Activated CD4-positive, alpha-beta T cell treated with anti-CD3 and anti-CD28 coated beads for 36 hours (primary cell): ENCODE results near the gene ARHGEF2. TPM values are rescaled to one million over a fixed set of nuclear protein-coding genes. Genes with fewer than 3 reads are reported as not detected.

Experiments used
- ATAC-seq: fragments of 200-7000 bp; cut with Tn5 transposase; one replicate; pipeline ENCODE4 v1.10.0; 2021; ENCODE audit warnings: mild to moderate bottlenecking, moderate library complexity
- CTCF ChIA-PET: fragments of 350-600 bp; sonication (Branson Sonifier 250); formaldehyde crosslinking; loops from one replicate; lab custom pipeline; 2021; ENCODE audit warnings: antibody characterized with exemption; lab: Charles Lee
- POLR2A ChIA-PET: fragments of 350-600 bp; sonication (Branson Sonifier 250); formaldehyde crosslinking; loops from one replicate; lab custom pipeline; 2021; ENCODE audit warnings: antibody characterized with exemption, inconsistent platforms; lab: Charles Lee
- DNase-seq: peaks from one replicate; pipeline ENCODE4 v3.0.0-alpha.2; 2020
- H3K27ac Mint-ChIP-seq: one replicate; pipeline ENCODE4 v1.8.0; 2021; ENCODE audit warnings: mixed read lengths
- H3K27me3 Mint-ChIP-seq: one replicate; pipeline ENCODE4 v1.8.0; 2021; ENCODE audit warnings: mixed read lengths
- H3K36me3 Mint-ChIP-seq: one replicate; pipeline ENCODE4 v1.8.0; 2021; ENCODE audit warnings: low read depth, mixed read lengths
- H3K4me1 Mint-ChIP-seq: one replicate; pipeline ENCODE4 v1.8.0; 2021; ENCODE audit warnings: mixed read lengths
- H3K4me3 Mint-ChIP-seq: one replicate; pipeline ENCODE4 v1.8.0; 2021; ENCODE audit warnings: mild to moderate bottlenecking, moderate library complexity, mixed read lengths
- H3K9me3 Mint-ChIP-seq: one replicate; pipeline ENCODE4 v1.8.0; 2021; ENCODE audit warnings: low read depth, mixed read lengths
- intact Hi-C, 2 experiments: fragments of 100-400 bp; cut with DNase I in 1 of 2; cut with micrococcal nuclease in 1 of 2; formaldehyde crosslinking; loops; one replicate each; pipeline versions ENCODE4 v1.14.2 to v1.15.1; 2022 to 2024; cut with DNase I, micrococcal nuclease
- total RNA-seq, 2 experiments: library from RNA; stranded (reverse); gene quantifications; one replicate each; pipeline ENCODE4 v1.2.3, GENCODE V29; 2021

ARHGEF2 gene
- total RNA-seq, 2 experiments from 2014 or later, result 135 to 216 TPM

GRCh38 chr1:156012051-156012817 is 33.9 kb upstream of the ARHGEF2 start:
- intact Hi-C loops, result no loop called here
- CTCF ChIA-PET, result interaction anchor here (0.9 kb wide), 1 partner anchor 32 kb away, joined by 3 read pairs; no protein-coding TSS in a partner anchor

DNA sequence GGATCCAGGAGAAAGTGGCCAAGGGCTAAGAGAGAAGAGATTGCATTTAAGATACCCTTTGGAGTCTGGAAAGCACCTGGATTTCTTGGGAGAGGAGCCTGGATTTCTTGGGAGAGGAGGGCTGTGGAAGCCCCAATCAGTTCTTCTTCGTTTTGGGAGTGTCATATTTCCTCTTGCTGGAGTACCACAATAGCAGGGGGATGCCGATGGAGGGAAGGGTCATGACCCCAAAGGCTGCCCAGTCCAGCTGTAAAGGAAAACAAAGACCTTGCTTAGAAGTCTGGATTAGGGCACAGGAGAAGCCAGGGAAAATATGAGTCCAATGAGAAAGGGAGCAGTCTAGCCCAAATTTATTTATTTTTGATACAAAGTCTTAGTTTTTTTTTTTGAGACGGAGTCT is 31.1 kb upstream of the ARHGEF2 start:
- Mint-ChIP-seq H3K36me3 (peaks cover 46% of the 10 kb centered on the region), H3K27ac (no peak overlapping the region), H3K4me1 (peaks cover 15% of the 10 kb centered on the region), H3K9me3 (no peaks in the 10 kb centered on the region), H3K4me3 (no peak overlapping the region), H3K27me3 (no peaks in the 10 kb centered on the region)
- POLR2A ChIA-PET, result no interaction called here
- intact Hi-C loops, result no loop called here
- DNase-seq (no peak), ATAC-seq (no peak)
- CTCF ChIA-PET, result no interaction called here

More at GRCh38 chr1:156012051-156012817, 33.9 kb upstream of the ARHGEF2 start:
- no peak overlapping the region for H3K4me3 Mint-ChIP-seq
- H3K27me3 Mint-ChIP-seq, result no peaks in the 10 kb centered on the region
- no peak for DNase-seq
- H3K4me1 Mint-ChIP-seq, result peaks cover 2% of the 10 kb centered on the region
- no peaks in the 10 kb centered on the region for H3K9me3 Mint-ChIP-seq
- no peak for ATAC-seq
- peaks cover 54% of the 10 kb centered on the region for H3K36me3 Mint-ChIP-seq
- POLR2A ChIA-PET, result no interaction called here
- no peak overlapping the region for H3K27ac Mint-ChIP-seq

- CTCF ChIA-PET, result interaction anchor here (0.6 to 3.3 kb wide), 4 partner anchors 32 to 90 kb away, joined by 3 to 12 read pairs (median 4); no protein-coding TSS in a partner anchor
- Mint-ChIP-seq H3K36me3 (peaks cover 30% of the 10 kb centered on the region), H3K9me3 (no peaks in the 10 kb centered on the region), H3K27me3 (no peaks in the 10 kb centered on the region), H3K4me1 (peaks cover 16% of the 10 kb centered on the region), H3K4me3 (no peak overlapping the region), H3K27ac (no peak overlapping the region)
- ATAC-seq (no peak), DNase-seq (no peak)
- intact Hi-C loops, result no loop called here
- POLR2A ChIA-PET, result interaction anchor here (0.7 kb wide), 1 partner anchor 80 kb away, joined by 4 read pairs; no protein-coding TSS in a partner anchor
These were observed 28.5 kb upstream of the ARHGEF2 start for GRCh38 chr1:156006666-156007376.

GRCh38 chr1:156004843-156005584 is 26.7 kb upstream of the ARHGEF2 start:
- POLR2A ChIA-PET, result no interaction called here
- DNase-seq, result peak; percentile 28
- CTCF ChIA-PET, result interaction anchor here (1.2 to 1.3 kb wide), 2 partner anchors 13 to 67 kb away, joined by 3 to 5 read pairs; no protein-coding TSS in a partner anchor

GRCh38 chr1:156003923-156004188 is 25.5 kb upstream of the ARHGEF2 start:
- intact Hi-C loops, result no loop called here

More at GRCh38 chr1:156004843-156005584, 26.7 kb upstream of the ARHGEF2 start:
- Mint-ChIP-seq H3K9me3 (no peaks in the 10 kb centered on the region), H3K4me1 (peaks cover 16% of the 10 kb centered on the region), H3K4me3 (no peak overlapping the region), H3K36me3 (peaks cover 16% of the 10 kb centered on the region), H3K27me3 (no peaks in the 10 kb centered on the region), H3K27ac (peak overlapping the region; percentile 63)
- intact Hi-C loops, result no loop called here
- ATAC-seq, result peak; percentile 87

GRCh38 chr1:156002188-156002911 is 24.0 kb upstream of the ARHGEF2 start:
- no peak for ATAC-seq
- H3K36me3 Mint-ChIP-seq, result peaks cover 4% of the 10 kb centered on the region
- DNase-seq, result no peak
- ChIA-PET CTCF (interaction anchor here (1.3 to 1.7 kb wide), 2 partner anchors 13 to 64 kb away, joined by 4 to 13 read pairs; no protein-coding TSS in a partner anchor), POLR2A (interaction anchor here (0.6 to 0.7 kb wide), 2 partner anchors 73 to 292 kb away, joined by 3 read pairs; no protein-coding TSS in a partner anchor)
- H3K27me3 Mint-ChIP-seq, result no peaks in the 10 kb centered on the region
- no peaks in the 10 kb centered on the region for H3K9me3 Mint-ChIP-seq
- no peak overlapping the region for H3K27ac Mint-ChIP-seq
- intact Hi-C loops, result no loop called here
- H3K4me3 Mint-ChIP-seq, result no peak overlapping the region
- peaks cover 16% of the 10 kb centered on the region for H3K4me1 Mint-ChIP-seq

More at GRCh38 chr1:156003923-156004188, 25.5 kb upstream of the ARHGEF2 start:
- DNase-seq (no peak), ATAC-seq (no peak)
- Mint-ChIP-seq H3K27ac (no peak overlapping the region), H3K27me3 (no peaks in the 10 kb centered on the region), H3K9me3 (no peaks in the 10 kb centered on the region), H3K4me1 (peaks cover 16% of the 10 kb centered on the region), H3K36me3 (peaks cover 10% of the 10 kb centered on the region), H3K4me3 (no peak overlapping the region)
- ChIA-PET POLR2A (interaction anchor here (0.7 kb wide), 1 partner anchor 227 kb away, joined by 3 read pairs; no protein-coding TSS in a partner anchor), CTCF (interaction anchor here (0.7 to 1.0 kb wide), 2 partner anchors 14 to 119 kb away, joined by 3 to 4 read pairs; no protein-coding TSS in a partner anchor)

GRCh38 chr1:156001662-156002171 is 23.4 kb upstream of the ARHGEF2 start:
- peaks cover 2% of the 10 kb centered on the region for H3K36me3 Mint-ChIP-seq
- peaks cover 15% of the 10 kb centered on the region for H3K4me1 Mint-ChIP-seq
- DNase-seq (no peak), ATAC-seq (no peak)
- no peak overlapping the region for H3K27ac Mint-ChIP-seq
- H3K27me3 Mint-ChIP-seq, result no peaks in the 10 kb centered on the region
- POLR2A ChIA-PET, result interaction anchor here (0.7 kb wide), 1 partner anchor 292 kb away, joined by 3 read pairs; no protein-coding TSS in a partner anchor
- CTCF ChIA-PET, result interaction anchor here (1.7 kb wide), 2 partner anchors 13 to 65 kb away, joined by 8 to 13 read pairs; no protein-coding TSS in a partner anchor
- H3K4me3 Mint-ChIP-seq, result no peak overlapping the region
- intact Hi-C loops, result no loop called here
- H3K9me3 Mint-ChIP-seq, result no peaks in the 10 kb centered on the region

DNA sequence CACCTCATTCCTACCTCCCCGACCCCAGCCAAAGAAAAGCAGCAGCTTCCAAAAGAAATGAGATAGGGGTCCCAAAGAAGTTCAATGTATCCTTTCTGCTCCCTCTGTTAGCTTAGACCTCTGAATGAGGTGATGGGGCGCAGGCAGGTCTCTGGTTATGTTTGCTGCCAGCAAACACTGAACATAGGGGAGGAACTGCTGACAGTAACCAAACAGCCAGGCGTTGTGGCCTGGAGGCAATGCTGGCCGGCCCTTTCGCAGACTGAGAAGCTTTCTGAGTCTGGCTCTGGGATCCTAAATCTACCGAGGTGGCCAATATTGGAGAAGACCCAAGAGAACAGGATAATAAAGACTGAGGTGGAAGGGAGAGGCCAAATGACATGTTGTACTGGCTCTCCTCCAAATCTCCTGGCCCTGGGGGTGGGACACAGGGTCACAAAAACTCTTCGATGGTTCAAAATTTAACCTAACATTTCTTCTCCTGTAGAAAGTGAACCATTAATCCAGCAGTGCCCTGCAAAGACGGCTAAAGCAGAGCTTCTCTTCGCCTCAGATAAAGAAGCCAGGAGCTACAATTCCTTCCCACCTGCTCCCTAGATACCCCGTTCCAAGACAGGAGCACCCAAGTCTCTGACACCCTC is 22.8 kb upstream of the ARHGEF2 start:
- peaks cover 14% of the 10 kb centered on the region for H3K4me1 Mint-ChIP-seq
- ATAC-seq, result no peak
- ChIA-PET CTCF (interaction anchor here (1.5 to 1.7 kb wide), 3 partner anchors 12 to 65 kb away, joined by 3 to 13 read pairs (median 8); no protein-coding TSS in a partner anchor), POLR2A (no interaction called here)
- no peaks in the 10 kb centered on the region for H3K9me3 Mint-ChIP-seq
- H3K27ac Mint-ChIP-seq, result no peak overlapping the region
- no peaks in the 10 kb centered on the region for H3K27me3 Mint-ChIP-seq
- intact Hi-C loops, result no loop called here
- no peak for DNase-seq
- H3K4me3 Mint-ChIP-seq, result no peak overlapping the region
- H3K36me3 Mint-ChIP-seq, result no peaks in the 10 kb centered on the region

- POLR2A ChIA-PET, result no interaction called here
These were observed 21.6 kb upstream of the ARHGEF2 start for GRCh38 chr1:155999964-156000363.

More at GRCh38 chr1:155999964-156000363, 21.6 kb upstream of the ARHGEF2 start:
- Mint-ChIP-seq H3K27ac (no peak overlapping the region), H3K36me3 (no peaks in the 10 kb centered on the region), H3K4me3 (no peak overlapping the region), H3K9me3 (no peaks in the 10 kb centered on the region), H3K4me1 (peaks cover 8% of the 10 kb centered on the region), H3K27me3 (no peaks in the 10 kb centered on the region)
- DNase-seq (no peak), ATAC-seq (no peak)
- CTCF ChIA-PET, result interaction anchor here (1.5 to 1.7 kb wide), 2 partner anchors 26 to 66 kb away, joined by 3 to 8 read pairs; no protein-coding TSS in a partner anchor
- intact Hi-C loops, result loop anchor here in 1 of 2 experiments (10.0 kb wide), 1 partner anchor 215 kb away; no protein-coding TSS in a partner anchor
